ENCODE data around the gene TAF5L. TPM values are rescaled to one million over a fixed set of nuclear protein-coding genes. Genes with fewer than 3 reads are reported as not detected.
"Not testable (repeated sequence)": the region's sequence is repeated elsewhere in the genome, so short reads cannot be mapped to it uniquely, and the experiment has no call there.

The TAF5L gene
- total RNA-seq, 1 donor from 2014 or later, result 11.6 TPM

DNA sequence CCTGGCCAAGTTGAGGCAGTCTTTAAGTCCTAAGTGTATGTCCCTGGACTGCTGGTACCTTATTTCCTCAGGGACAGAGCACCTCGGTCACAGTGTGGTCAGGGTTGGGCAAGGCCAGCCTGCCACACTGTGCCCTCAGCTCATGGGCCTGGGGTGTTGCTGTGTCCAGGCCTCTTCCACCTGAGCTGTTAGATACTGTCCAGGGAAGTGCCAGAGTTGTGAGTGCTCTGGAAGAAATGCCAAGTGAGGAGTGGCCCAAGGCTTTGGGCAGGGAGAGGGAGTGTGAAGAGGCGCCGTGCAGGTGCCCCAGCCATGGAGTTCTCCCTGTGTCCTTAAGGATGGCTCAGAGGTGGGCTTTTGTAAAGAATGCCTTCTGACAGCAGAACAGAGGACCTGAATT, 15.4 kb upstream of the TAF5L start:
- no peak for ATAC-seq

GRCh38 chr1:229640455-229640854, 14.5 kb upstream of the TAF5L start:
- peak; percentile 61 for ATAC-seq

GRCh38 chr1:229637746-229638145, 11.8 kb upstream of the TAF5L start:
- no peak for ATAC-seq

GRCh38 chr1:229636042-229636441, 10.1 kb upstream of the TAF5L start:
- no peak for ATAC-seq

DNA sequence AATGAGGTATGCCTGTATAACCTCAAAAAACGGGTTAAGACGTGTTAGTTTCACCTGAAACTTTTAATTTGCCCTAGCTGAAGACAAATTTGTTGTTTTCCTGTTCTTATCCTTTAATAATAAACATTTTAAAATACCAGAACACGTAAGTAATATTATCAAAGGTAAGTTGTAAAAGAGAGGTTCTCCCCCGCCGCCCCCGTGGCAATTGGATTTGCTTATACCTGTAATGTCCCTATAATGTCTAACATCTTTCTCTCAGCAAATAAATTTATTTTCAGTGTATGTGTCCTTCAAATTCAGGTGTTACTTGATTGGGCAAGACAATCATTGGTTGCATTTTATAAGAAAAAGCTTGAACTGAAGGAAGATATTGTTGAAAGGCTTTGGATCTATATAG, 6.0 kb upstream of the TAF5L start:
- no peak for ATAC-seq

GRCh38 chr1:229631148-229631547, 5.2 kb upstream of the TAF5L start:
- ATAC-seq, result no peak

DNA sequence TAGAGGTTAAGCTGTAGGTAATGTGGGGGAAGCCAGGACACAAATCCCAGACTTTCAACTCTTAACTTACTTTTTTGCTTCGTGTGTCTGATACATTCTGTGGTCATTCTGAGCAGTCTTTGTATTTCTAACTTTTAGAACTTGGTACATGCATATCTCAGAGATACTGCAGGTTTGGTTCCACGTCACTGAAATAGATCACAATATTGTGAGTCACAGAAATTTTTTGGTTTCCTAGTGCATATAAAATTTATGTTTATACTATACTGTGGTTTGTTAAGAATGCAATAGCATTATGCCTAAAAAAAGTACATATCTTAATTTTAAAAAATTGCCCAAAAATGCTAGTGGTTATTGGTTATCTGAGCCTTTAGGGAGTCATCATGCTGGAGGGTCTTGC, 3.3 kb upstream of the TAF5L start:
- no peak for ATAC-seq

DNA sequence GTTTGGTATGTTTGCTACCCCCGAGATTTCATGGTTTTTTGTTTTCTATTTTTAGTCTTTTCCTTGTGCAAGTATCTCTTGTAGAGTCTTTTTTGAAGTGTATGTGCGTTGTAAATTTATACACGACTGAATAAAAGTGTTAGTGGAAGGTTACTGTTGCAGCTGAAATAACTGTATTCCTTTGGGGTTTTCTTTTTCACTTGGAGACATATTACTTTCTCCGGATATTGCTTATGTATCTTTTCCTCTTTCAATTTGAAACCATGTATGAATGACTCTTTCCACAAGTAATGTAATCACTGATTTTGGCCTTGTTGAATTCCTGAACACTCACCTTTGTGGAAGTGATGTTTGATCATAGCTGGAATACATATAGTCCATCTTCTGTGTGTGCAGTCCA, 1.1 kb upstream of the TAF5L start:
- ATAC-seq, result no peak

- peak; percentile 42 for ATAC-seq
These were observed 629 bp downstream of the TAF5L start for GRCh38 chr1:229625071-229625914.

- no peak for ATAC-seq
These were observed 1.3 kb downstream of the TAF5L start for GRCh38 chr1:229624521-229625070.

GRCh38 chr1:229623838-229624237, 2.1 kb downstream of the TAF5L start:
- no peak for ATAC-seq

DNA sequence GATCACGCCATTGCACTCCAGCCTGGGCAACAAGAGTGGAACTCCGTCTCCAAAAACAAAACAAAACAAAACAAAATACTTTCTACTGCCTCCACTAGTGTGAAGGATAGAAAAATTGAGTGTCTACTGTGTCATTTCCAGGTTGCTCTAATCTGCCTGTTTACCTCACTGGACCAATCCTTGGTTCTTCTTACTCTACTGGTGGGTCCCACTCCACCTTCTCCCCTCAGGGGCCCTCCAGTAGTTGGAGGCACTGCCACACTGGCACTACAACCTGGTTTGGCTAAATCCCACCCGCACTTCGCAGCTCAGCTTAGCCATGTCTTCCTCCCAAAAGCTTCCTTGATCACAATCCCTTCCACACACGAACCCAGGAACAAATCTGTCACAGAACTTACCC, 2.7 kb downstream of the TAF5L start:
- no peak for ATAC-seq

GRCh38 chr1:229622641-229623120, 3.2 kb downstream of the TAF5L start:
- ATAC-seq, result not testable (repeated sequence)

- no peak for ATAC-seq
These were observed 4.3 kb downstream of the TAF5L start for GRCh38 chr1:229621663-229622062.

GRCh38 chr1:229620876-229621275, 5.0 kb downstream of the TAF5L start:
- no peak for ATAC-seq

GRCh38 chr1:229619614-229620013, 6.3 kb downstream of the TAF5L start:
- no peak for ATAC-seq

- ATAC-seq, result no peak
These were observed 6.9 kb downstream of the TAF5L start for GRCh38 chr1:229619002-229619401.

DNA sequence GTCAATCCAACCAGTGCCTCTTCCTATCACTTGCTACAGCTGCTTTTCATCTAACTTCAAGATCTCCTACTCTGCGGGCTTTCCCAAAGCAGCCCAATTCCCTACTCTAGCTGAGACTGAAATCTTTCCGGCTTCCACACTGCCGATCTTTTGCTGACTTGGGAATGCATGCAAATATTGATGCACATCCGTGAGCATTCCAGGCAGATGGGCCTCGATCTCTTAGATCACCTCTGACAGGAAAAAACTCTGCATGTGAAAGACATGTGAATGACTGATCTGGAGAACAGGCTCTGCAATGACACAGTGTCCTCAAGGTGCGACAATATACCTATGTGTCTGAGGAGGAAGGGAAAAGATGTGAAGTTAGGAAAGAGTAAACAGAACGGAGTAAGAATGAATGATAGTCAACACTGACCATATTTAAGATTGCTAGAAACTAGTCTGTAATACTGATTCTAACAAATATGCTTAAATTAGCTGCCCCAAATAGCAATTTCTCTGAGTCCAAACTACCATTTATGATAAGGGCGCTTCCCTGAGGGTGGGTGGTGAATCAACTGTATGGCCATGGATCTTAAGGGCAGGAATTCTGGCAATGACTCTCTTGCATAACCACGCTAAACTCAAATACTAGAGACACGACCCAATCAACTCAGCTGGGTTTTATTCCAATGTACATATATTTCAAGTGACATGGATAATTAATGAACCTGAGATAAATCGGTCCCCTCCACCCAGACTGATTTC, 8.4 kb downstream of the TAF5L start:
- ATAC-seq, result no peak

DNA sequence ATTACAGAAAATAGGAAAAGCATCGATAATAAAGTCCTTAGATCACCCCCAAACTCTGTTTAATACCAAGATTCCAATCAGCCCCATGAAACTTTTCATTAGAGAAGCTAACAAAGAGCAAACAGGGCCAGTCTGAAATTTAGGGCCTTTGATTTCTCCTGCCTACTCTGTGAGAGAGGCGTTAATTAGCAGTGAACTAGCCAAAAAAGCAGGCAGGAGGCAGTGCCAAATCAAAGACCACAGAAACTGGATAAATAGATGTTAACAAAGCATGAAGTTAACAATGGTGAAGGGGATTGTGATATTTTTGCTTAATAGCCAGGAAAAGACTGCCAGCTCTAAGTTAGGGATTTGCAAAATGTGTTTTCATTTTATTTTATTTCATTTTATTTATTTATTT, 11.2 kb downstream of the TAF5L start:
- no peak for ATAC-seq

- no peak for ATAC-seq
These were observed 12.0 kb downstream of the TAF5L start for GRCh38 chr1:229613938-229614337.

DNA sequence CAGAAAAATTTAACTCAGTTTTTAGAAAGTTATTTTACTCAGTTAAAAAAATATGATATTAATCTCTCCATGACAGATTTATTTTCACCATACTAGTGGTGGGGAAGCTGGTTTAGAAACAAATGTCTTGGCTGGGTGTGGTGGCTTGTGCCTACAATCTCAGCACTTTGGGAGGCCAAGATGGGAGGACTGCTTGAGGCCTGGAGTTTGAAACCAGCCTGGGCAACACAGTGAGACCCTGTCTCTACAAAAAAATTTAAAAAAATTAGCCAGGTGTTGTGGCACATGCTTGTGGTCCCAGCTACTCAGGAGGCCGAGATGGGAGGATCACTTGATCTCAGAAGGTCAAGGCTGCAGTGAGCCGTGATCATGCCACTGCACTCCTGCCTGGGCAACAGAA, 17.3 kb downstream of the TAF5L start:
- ATAC-seq, result no peak

GRCh38 chr1:229607370-229607769, 18.6 kb downstream of the TAF5L start:
- no peak for ATAC-seq

DNA sequence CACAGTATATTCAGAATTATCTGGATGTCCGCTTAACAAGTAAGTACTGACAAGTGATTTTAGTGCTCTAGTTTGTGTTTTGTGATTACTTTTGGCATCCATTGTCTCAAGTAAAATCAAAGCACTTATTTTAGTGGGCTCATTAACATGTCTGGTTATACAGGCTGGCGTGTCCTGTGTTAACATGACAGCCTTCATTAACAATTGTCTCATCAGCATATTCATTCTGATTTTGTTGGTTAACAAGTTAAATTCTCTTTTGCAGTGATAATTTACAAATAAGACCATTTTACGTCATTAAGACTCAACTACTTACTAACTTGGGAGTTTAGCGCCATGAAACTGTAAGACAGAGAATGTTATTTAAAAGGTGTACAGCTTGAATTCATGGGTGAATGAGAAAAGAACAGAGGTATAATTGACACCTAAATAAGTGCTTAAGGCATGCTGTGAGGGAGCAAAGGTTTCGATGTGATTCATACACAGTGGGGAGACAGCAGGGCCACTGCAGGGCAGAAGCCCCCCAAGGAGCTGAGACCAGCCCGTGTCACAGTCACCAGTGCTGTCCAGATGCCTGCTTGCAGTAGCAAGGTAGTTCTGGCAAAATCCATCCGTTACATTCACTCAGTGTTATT, 22.4 kb downstream of the TAF5L start:
- ATAC-seq, result no peak

Measured in esophagus mucosa (tissue), 1 donor.